Activated CD4-positive, CD25-positive, alpha-beta regulatory T cell (primary cell): ENCODE results near the gene CCDC182.

Source experiments
- DNase-seq, 4 experiments: peaks; one replicate each; lab custom pipeline; 2025; lab: John Stamatoyannopoulos, UW

The CCDC182 gene

GRCh38 chr17:57697891-57698711 is 47.0 kb downstream of the CCDC182 start:
- DNase-seq: no peak

GRCh38 chr17:57697197-57697596 is 47.9 kb downstream of the CCDC182 start:
- no peak for DNase-seq

DNA sequence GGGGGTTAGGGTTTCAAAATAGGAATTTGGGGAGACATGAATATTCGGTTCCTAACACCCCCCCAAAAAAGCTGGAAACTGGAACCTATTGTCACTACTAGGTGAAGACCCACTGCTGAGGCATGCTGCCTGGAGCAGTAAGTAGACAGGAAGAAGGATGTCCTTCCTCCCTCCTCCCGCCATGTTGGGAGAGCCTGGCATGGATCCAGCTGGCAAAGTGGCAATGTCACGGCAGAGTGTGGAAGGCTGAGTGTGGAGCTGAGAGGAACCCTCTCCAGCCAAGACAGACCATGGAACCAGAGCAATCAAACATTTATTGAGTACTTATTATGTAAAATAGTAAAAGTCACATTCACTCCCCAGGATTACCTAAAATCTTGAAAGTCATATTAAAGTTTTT is 49.0 kb downstream of the CCDC182 start:
- DNase-seq: no peak
